IMR-90 (cell line): ENCODE measurements around the gene CARD8.

Experiments used
- CEBPB ChIP-seq: IDR thresholded peaks from 2 replicates; pipeline ENCODE4 v1.6.1; 2012; ENCODE audit warnings: low read depth, low read length, improper control_type of control experiment
- MAFK ChIP-seq: IDR thresholded peaks from 2 replicates; pipeline ENCODE4 v1.6.1; 2012; ENCODE audit warnings: low read depth, low read length, improper control_type of control experiment
- POLR2A ChIP-seq: IDR thresholded peaks from 2 replicates; pipeline ENCODE4 v1.6.1; 2012; ENCODE audit warnings: mild to moderate bottlenecking, low read depth, low read length
- SMC3 ChIP-seq: fragments of 150-350 bp; IDR thresholded peaks from 2 replicates; pipeline ENCODE4 v1.6.1; 2016; ENCODE audit warnings: low read depth, mild to moderate bottlenecking, antibody characterized with exemption, low read length, moderate library complexity
- TF ChIP-seq, protein P1 (sequence below): conservative IDR thresholded peaks from 2 replicates; pipeline ENCODE4 v1.5.1; 2012; ENCODE audit warnings: mild to moderate bottlenecking, low read depth, low read length, improper control_type of control experiment

GRCh38 chr19:48292798-48293197 is 37.1 kb upstream of the CARD8 start:
- TF ChIP-seq CEBPB = no peak
- no peak for TF ChIP-seq SMC3
- TF ChIP-seq, protein P1, sequence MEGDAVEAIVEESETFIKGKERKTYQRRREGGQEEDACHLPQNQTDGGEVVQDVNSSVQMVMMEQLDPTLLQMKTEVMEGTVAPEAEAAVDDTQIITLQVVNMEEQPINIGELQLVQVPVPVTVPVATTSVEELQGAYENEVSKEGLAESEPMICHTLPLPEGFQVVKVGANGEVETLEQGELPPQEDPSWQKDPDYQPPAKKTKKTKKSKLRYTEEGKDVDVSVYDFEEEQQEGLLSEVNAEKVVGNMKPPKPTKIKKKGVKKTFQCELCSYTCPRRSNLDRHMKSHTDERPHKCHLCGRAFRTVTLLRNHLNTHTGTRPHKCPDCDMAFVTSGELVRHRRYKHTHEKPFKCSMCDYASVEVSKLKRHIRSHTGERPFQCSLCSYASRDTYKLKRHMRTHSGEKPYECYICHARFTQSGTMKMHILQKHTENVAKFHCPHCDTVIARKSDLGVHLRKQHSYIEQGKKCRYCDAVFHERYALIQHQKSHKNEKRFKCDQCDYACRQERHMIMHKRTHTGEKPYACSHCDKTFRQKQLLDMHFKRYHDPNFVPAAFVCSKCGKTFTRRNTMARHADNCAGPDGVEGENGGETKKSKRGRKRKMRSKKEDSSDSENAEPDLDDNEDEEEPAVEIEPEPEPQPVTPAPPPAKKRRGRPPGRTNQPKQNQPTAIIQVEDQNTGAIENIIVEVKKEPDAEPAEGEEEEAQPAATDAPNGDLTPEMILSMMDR = no peak
- no peak for TF ChIP-seq POLR2A
- no peak for TF ChIP-seq MAFK
